ENCODE results near the gene ZCWPW1.
"Not testable (repeated sequence)": the region's sequence is repeated elsewhere in the genome, so short reads cannot be mapped to it uniquely, and the experiment has no call there.

The ZCWPW1 gene

GRCh38 chr7:100356416-100357068, 72.0 kb downstream of the ZCWPW1 start:
- in situ Hi-C loops (cut with HindIII; ENCODE audit: low sequenced_read_pairs), result no loop called here

GRCh38 chr7:100353685-100354330, 74.7 kb downstream of the ZCWPW1 start:
- in situ Hi-C loops (cut with HindIII; ENCODE audit: low sequenced_read_pairs), result no loop called here

GRCh38 chr7:100352984-100353684, 75.4 kb downstream of the ZCWPW1 start:
- in situ Hi-C loops (cut with HindIII; ENCODE audit: low sequenced_read_pairs), result no loop called here

- in situ Hi-C loops (cut with HindIII; ENCODE audit: low sequenced_read_pairs), result not testable (repeated sequence)
Measured at GRCh38 chr7:100352230-100352781, 76.2 kb downstream of the ZCWPW1 start.

- in situ Hi-C loops (cut with HindIII; ENCODE audit: low sequenced_read_pairs), result no loop called here
Measured at GRCh38 chr7:100351657-100352058, 76.8 kb downstream of the ZCWPW1 start.
